HG02938 (cell line): ENCODE data around the gene JAKMIP1.

Experiments
- ATAC-seq: cut with Tn5 transposase; IDR thresholded peaks from one replicate; pipeline ENCODE4 v1.9.1; 2021; ENCODE audit warnings: mild to moderate bottlenecking, moderate library complexity; ENCODE audit not compliant: unreplicated experiment

Gene JAKMIP1

GRCh38 chr4:6122496-6122895 is 77.9 kb downstream of the JAKMIP1 start:
- ATAC-seq, result no peak

- ATAC-seq, result no peak
Observed at GRCh38 chr4:6121941-6122340, 78.4 kb downstream of the JAKMIP1 start.

- no peak for ATAC-seq
Observed at GRCh38 chr4:6121276-6121850, 79.0 kb downstream of the JAKMIP1 start.

GRCh38 chr4:6120361-6120760 is 80.0 kb downstream of the JAKMIP1 start:
- ATAC-seq, result no peak

- no peak for ATAC-seq
Observed at GRCh38 chr4:6119507-6120020, 80.8 kb downstream of the JAKMIP1 start.

GRCh38 chr4:6118201-6118600 is 82.1 kb downstream of the JAKMIP1 start:
- ATAC-seq, result no peak

- ATAC-seq, result no peak
Observed at GRCh38 chr4:6116696-6117285, 83.6 kb downstream of the JAKMIP1 start.

- ATAC-seq, result no peak
Observed at GRCh38 chr4:6115746-6116586, 84.4 kb downstream of the JAKMIP1 start.

GRCh38 chr4:6115342-6115741 is 85.0 kb downstream of the JAKMIP1 start:
- ATAC-seq, result no peak

GRCh38 chr4:6114601-6115000 is 85.7 kb downstream of the JAKMIP1 start:
- ATAC-seq, result no peak

GRCh38 chr4:6114181-6114580 is 86.2 kb downstream of the JAKMIP1 start:
- ATAC-seq, result no peak

- ATAC-seq, result no peak
Observed at GRCh38 chr4:6113641-6114040, 86.7 kb downstream of the JAKMIP1 start.

- ATAC-seq, result no peak
Observed at GRCh38 chr4:6112606-6113290, 87.6 kb downstream of the JAKMIP1 start.

GRCh38 chr4:6111354-6111960 is 88.9 kb downstream of the JAKMIP1 start:
- ATAC-seq, result no peak

- no peak for ATAC-seq
Observed at GRCh38 chr4:6110681-6111353, 89.5 kb downstream of the JAKMIP1 start.

- ATAC-seq, result no peak
Observed at GRCh38 chr4:6109842-6110560, 90.3 kb downstream of the JAKMIP1 start.

- ATAC-seq, result no peak
Observed at GRCh38 chr4:6107886-6108285, 92.5 kb downstream of the JAKMIP1 start.

GRCh38 chr4:6107114-6107791 is 93.1 kb downstream of the JAKMIP1 start:
- ATAC-seq, result no peak

GRCh38 chr4:6106156-6106555 is 94.2 kb downstream of the JAKMIP1 start:
- no peak for ATAC-seq
